Articular chondrocyte of knee joint (primary cell): Measurements from ENCODE around the gene GATAD2B. TPM values are rescaled to one million over a fixed set of nuclear protein-coding genes. Genes with fewer than 3 reads are reported as not detected.

Experiments
- small RNA-seq: library from RNA; depleted of rRNA; stranded (forward); fragments of <200 nt; gene quantifications from one replicate; pipeline ENCODE3, GENCODE V24; 2012
- total RNA-seq: library from RNA; depleted of rRNA; stranded (reverse); fragments of >200 nt; gene quantifications from 2 replicates; pipeline ENCODE4 v1.2.3, GENCODE V29; 2012

GATAD2B gene
- total RNA-seq = 9.6 and 9.8 TPM in 2 replicates

GRCh38 chr1:153922972-153923925, at the start of gene GATAD2B:
TSS of gene GATAD2B (minus strand) at chr1:153922972. CDS start at chr1:153828347, 94,625 bp downstream.

GRCh38 chr1:153967107-153967999, 44.6 kb upstream of the GATAD2B start, which contains the start of gene CREB3L4:
TSS of gene CREB3L4 (plus strand) at chr1:153967902. CDS start at chr1:153968526, 624 bp downstream.

GRCh38 chr1:153963030-153963849, 40.5 kb upstream of the GATAD2B start, which contains the start of gene SLC39A1:
TSS of gene SLC39A1 (minus strand) at chr1:153963537. CDS start at chr1:153962715, 822 bp downstream.

GRCh38 chr1:153958111-153958960, 35.6 kb upstream of the GATAD2B start, which contains the start of gene CRTC2:
TSS of gene CRTC2 (minus strand) at chr1:153958612. CDS start at chr1:153958497, 115 bp downstream.

GRCh38 chr1:153946622-153947241, 24.0 kb upstream of the GATAD2B start, which contains the start of gene DENND4B:
TSS of gene DENND4B (minus strand) at chr1:153946718. CDS start at chr1:153944374, 2,344 bp downstream.

GRCh38 chr1:153774780-153775457, 147.9 kb downstream of the GATAD2B start, which contains the start of gene SLC27A3:
TSS of gene SLC27A3 (plus strand) at chr1:153775407. CDS start at chr1:153775498, 91 bp downstream.

Small RNA genes within 50 kb of the gene (small RNA-seq; reads per million reads assigned to genes)
- not detected for gene AL831737.1
- gene MIR6737 = not detected
- gene RF00019 = not detected

Other genes starting within 250 kb of the GATAD2B start
- gene NPR1, start 244.3 kb downstream of the GATAD2B start, total RNA-seq = under 0.01 and 0.13 TPM in 2 replicates
- 40.5 and 43.0 TPM in 2 replicates for gene INTS3, start 194.9 kb downstream of the GATAD2B start, total RNA-seq
- 8.2 and 11.9 TPM in 2 replicates for gene SLC27A3, start 147.6 kb downstream of the GATAD2B start, total RNA-seq
- gene DENND4B, start 23.7 kb upstream of the GATAD2B start, total RNA-seq = 10.9 and 17.9 TPM in 2 replicates
- gene CRTC2, start 35.6 kb upstream of the GATAD2B start, total RNA-seq = 5.4 and 6.0 TPM in 2 replicates
- 97.9 TPM in 2 replicates for gene SLC39A1, start 40.6 kb upstream of the GATAD2B start, total RNA-seq
- gene CREB3L4, start 44.9 kb upstream of the GATAD2B start, total RNA-seq = 6.0 and 6.7 TPM in 2 replicates
- gene JTB, start 54.7 kb upstream of the GATAD2B start, total RNA-seq = 121 and 122 TPM in 2 replicates
- gene RAB13, start 63.4 kb upstream of the GATAD2B start, total RNA-seq = 58.9 and 67.0 TPM in 2 replicates
- 1,523 and 1,552 TPM in 2 replicates for gene RPS27, start 67.8 kb upstream of the GATAD2B start, total RNA-seq
- gene NUP210L, start 232.1 kb upstream of the GATAD2B start, total RNA-seq = 0.52 and 0.86 TPM in 2 replicates